Testis (tissue), 3 donors: ENCODE measurements around the gene GPR132. TPM values are rescaled to one million over a fixed set of nuclear protein-coding genes. Genes with fewer than 3 reads are reported as not detected.

Source experiments
- DNase-seq: peaks from one replicate; pipeline ENCODE4 v3.0.0-alpha.2; 2019
- H3K27ac ChIP-seq, 2 donors: fragments of 200-600 bp; sonication (generic); one replicate each; pipeline ENCODE4 v1.5.1; 2019
- H3K27me3 ChIP-seq: fragments of 200-600 bp; sonication (generic); one replicate; pipeline ENCODE4 v1.5.1; 2019
- H3K36me3 ChIP-seq: fragments of 200-600 bp; sonication (generic); one replicate; pipeline ENCODE4 v1.5.1; 2017; ENCODE audit warnings: low read depth; ENCODE audit errors: missing control alignments
- H3K4me1 ChIP-seq: fragments of 200-600 bp; sonication (generic); one replicate; pipeline ENCODE4 v1.5.1; 2019
- H3K4me3 ChIP-seq, 2 donors: fragments of 200-600 bp; sonication (generic); one replicate each; pipeline ENCODE4 v1.5.1; 2017 to 2019
- H3K9me3 ChIP-seq: fragments of 200-600 bp; sonication (generic); one replicate; pipeline ENCODE4 v1.5.1; 2017
- CTCF ChIP-seq, 3 experiments: fragments of 450-650 bp in 2 of 3; fragments of 200-600 bp in 1 of 3; sonication (generic) in 1 of 3; IDR thresholded peaks; one replicate each; pipeline ENCODE4 v1.5.1; 2016 to 2019; ENCODE audit warnings: antibody characterized with exemption in 3 of 3, mild to moderate bottlenecking in 2 of 3, moderate library complexity in 1 of 3
- POLR2A ChIP-seq: fragments of 450-650 bp; IDR thresholded peaks from one replicate; pipeline ENCODE4 v1.6.1; 2017; ENCODE audit warnings: antibody characterized with exemption, mild to moderate bottlenecking, moderate library complexity
- WGBS, 2 donors: methylation state at CpG; one replicate each; pipeline ENCODE4 v1.1.5; 2018; 5-methylcytosine and 5-hydroxymethylcytosine counted together
- intact Hi-C: fragments of 100-400 bp; cut with DNase I; formaldehyde crosslinking; loops from one replicate; pipeline ENCODE4 v1.15.1; 2023; ENCODE audit warnings: low total_unique reads
- polyA plus RNA-seq: library from polyadenylated mRNA; stranded (reverse); fragments of 350-450 nt; fragmentation: Illumina TruSeq; extraction: RNeasy Lipid Tissue Mini Kit (QIAGEN cat#74804); gene quantifications from one replicate; pipeline ENCODE4 v1.2.3, GENCODE V29; 2014; ENCODE audit warnings: low read depth, low replicate concordance; ENCODE audit not compliant: insufficient read depth
- total RNA-seq, 2 donors: library from RNA; depleted of rRNA; stranded (reverse); fragments of >200 nt; gene quantifications; one replicate each; pipeline ENCODE4 v1.2.3, GENCODE V29; 2016

Gene GPR132
- total and polyA plus RNA-seq, 3 donors from 2014 or later, result 1.2 to 2.5 (median 2.0) TPM

- no peak overlapping the region for H3K27ac ChIP-seq
- no peaks in the 10 kb centered on the region for H3K36me3 ChIP-seq
- 96 to 98% methylated on average over 8 to 12 of the region's 12 CpGs for WGBS, 2 donors
- no peaks in the 10 kb centered on the region for H3K9me3 ChIP-seq
- intact Hi-C loops, result no loop called here
- DNase-seq, result no peak
- H3K4me1 ChIP-seq, result no peaks in the 10 kb centered on the region
- TF ChIP-seq CTCF (IDR thresholded peaks at IDR 0.05) (no peak), POLR2A (no peak)
- no peaks in the 10 kb centered on the region for H3K27me3 ChIP-seq
- H3K4me3 ChIP-seq, result no peak overlapping the region
These were observed 2.7 kb upstream of the GPR132 start for GRCh38 chr14:105067969-105068301.

- no peaks in the 10 kb centered on the region for H3K4me1 ChIP-seq
- H3K36me3 ChIP-seq, result no peaks in the 10 kb centered on the region
- no peak overlapping the region for H3K4me3 ChIP-seq
- H3K27ac ChIP-seq, result no peak overlapping the region
- TF ChIP-seq CTCF (IDR thresholded peaks at IDR 0.05), result no peak
- no peak for TF ChIP-seq POLR2A
- no peaks in the 10 kb centered on the region for H3K9me3 ChIP-seq
- no peaks in the 10 kb centered on the region for H3K27me3 ChIP-seq
- intact Hi-C loops, result no loop called here
- no peak for DNase-seq
- WGBS, 2 donors, result 74 to 80% methylated on average over 12 to 18 of the region's 18 CpGs
These were observed 2.1 kb upstream of the GPR132 start for GRCh38 chr14:105067140-105067968.

GRCh38 chr14:105066240-105067071, 1.2 kb upstream of the GPR132 start:
- intact Hi-C loops, result no loop called here
- H3K4me3 ChIP-seq, result no peak overlapping the region
- no peaks in the 10 kb centered on the region for H3K36me3 ChIP-seq
- TF ChIP-seq POLR2A (no peak), CTCF (IDR thresholded peaks at IDR 0.05) (no peak)
- 92 to 100% methylated on average over 4 to 22 of the region's 28 CpGs for WGBS, 2 donors
- no peak for DNase-seq
- H3K27me3 ChIP-seq, result no peaks in the 10 kb centered on the region
- no peak overlapping the region for H3K27ac ChIP-seq
- H3K4me1 ChIP-seq, result no peaks in the 10 kb centered on the region
- H3K9me3 ChIP-seq, result no peaks in the 10 kb centered on the region

GRCh38 chr14:105064721-105065143, 498 bp downstream of the GPR132 start:
- no peak overlapping the region for H3K27ac ChIP-seq
- H3K27me3 ChIP-seq, result no peaks in the 10 kb centered on the region
- 74 to 86% methylated on average over 9 to 12 of the region's 12 CpGs for WGBS, 2 donors
- intact Hi-C loops, result no loop called here
- no peaks in the 10 kb centered on the region for H3K36me3 ChIP-seq
- no peak overlapping the region for H3K4me3 ChIP-seq
- DNase-seq, result no peak
- no peak for TF ChIP-seq CTCF (IDR thresholded peaks at IDR 0.05)
- TF ChIP-seq POLR2A, result no peak
- H3K9me3 ChIP-seq, result no peaks in the 10 kb centered on the region
- no peaks in the 10 kb centered on the region for H3K4me1 ChIP-seq
